Measurements from ENCODE around the gene CRYBA2. TPM values are rescaled to one million over a fixed set of nuclear protein-coding genes. Genes with fewer than 3 reads are reported as not detected.

Gene CRYBA2, protein sequence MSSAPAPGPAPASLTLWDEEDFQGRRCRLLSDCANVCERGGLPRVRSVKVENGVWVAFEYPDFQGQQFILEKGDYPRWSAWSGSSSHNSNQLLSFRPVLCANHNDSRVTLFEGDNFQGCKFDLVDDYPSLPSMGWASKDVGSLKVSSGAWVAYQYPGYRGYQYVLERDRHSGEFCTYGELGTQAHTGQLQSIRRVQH
- total RNA-seq, result not detected in 2 replicates

GRCh38 chr2:218993345-218994315 is at the start of gene CRYBA2:
Gene CRYBA2, minus strand, starts transcription at chr2:218993422. Its CDS starts 246 bp downstream, at chr2:218993176.

DNA sequence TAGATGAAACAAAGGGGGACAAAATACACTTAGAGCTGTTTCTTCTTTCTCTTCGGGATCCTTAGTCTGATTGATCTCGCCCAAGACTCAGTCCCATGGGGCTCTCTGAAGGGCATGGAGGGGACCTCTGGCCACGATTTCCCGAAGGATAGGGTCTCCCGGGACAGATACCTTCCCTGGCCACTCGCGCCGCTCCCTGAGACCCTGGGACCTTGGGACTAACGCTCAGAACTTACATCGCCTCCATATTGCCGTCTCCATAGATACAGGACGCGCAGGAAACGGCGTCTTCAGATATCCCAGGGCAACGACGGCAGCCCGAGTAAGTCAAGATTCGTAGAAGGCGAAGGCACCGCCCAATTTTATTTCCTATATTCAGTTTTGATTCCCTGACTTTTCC is 48.0 kb upstream of the CRYBA2 start, which contains the start of gene CFAP65:
TSS of gene CFAP65 (minus strand) at position 265 of the 400 bp plus-strand sequence. CDS start 2,468 bp downstream, outside the sequence.

DNA sequence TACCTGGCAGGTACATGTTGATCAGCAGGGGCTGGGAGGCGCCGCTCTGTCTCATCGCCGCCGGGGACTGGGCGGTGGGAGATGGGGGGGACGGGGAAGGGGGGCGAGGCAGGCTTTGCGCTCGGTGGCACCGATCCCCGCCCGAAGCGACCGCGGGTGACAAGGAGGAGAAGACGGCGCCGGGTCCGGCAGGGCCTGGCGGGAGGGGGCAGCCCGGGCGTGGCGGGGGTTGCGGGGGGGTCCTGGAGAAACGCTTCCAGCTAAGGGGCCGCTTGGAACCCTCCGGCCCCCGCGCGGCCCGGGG is 8.2 kb downstream of the CRYBA2 start, which contains the start of gene FEV:
TSS of gene FEV (minus strand) at position 164 of the 304 bp plus-strand sequence. CDS start at position 55, 109 bp downstream.

GRCh38 chr2:218959141-218959731 is 34.0 kb downstream of the CRYBA2 start, which contains the start of gene CDK5R2:
Gene CDK5R2, plus strand, starts transcription at chr2:218959666. Its CDS starts 155 bp downstream, at chr2:218959821.

Other genes with a start within 250 kb of the CRYBA2 start
- gene CYP27A1, start 211.3 kb downstream of the CRYBA2 start, total RNA-seq, result 14.6 and 15.9 TPM in 2 replicates
- not detected in 2 replicates for gene PRKAG3, start 161.6 kb downstream of the CRYBA2 start, total RNA-seq
- gene WNT6, start 133.6 kb downstream of the CRYBA2 start, total RNA-seq, result not detected in 2 replicates
- not detected in 2 replicates for gene WNT10A, start 112.6 kb downstream of the CRYBA2 start, total RNA-seq
- not detected in 2 replicates for gene CDK5R2, start 33.8 kb downstream of the CRYBA2 start, total RNA-seq
- gene FEV, start 8.2 kb downstream of the CRYBA2 start, total RNA-seq, result not detected in 2 replicates
- gene CFAP65, start 48.1 kb upstream of the CRYBA2 start, total RNA-seq, result not detected in 2 replicates
- not detected in 2 replicates for gene IHH, start 67.5 kb upstream of the CRYBA2 start, total RNA-seq
- gene NHEJ1, start 167.4 kb upstream of the CRYBA2 start, total RNA-seq, result 16.3 and 18.6 TPM in 2 replicates
- gene SLC23A3, start 176.6 kb upstream of the CRYBA2 start, total RNA-seq, result 0.45 and 0.50 TPM in 2 replicates
- gene CNPPD1, start 183.5 kb upstream of the CRYBA2 start, total RNA-seq, result 25.0 and 25.4 TPM in 2 replicates
- 34.6 and 41.9 TPM in 2 replicates for gene RETREG2, start 184.9 kb upstream of the CRYBA2 start, total RNA-seq
- 28.2 and 31.9 TPM in 2 replicates for gene ZFAND2B, start 213.4 kb upstream of the CRYBA2 start, total RNA-seq
- gene ABCB6, start 225.5 kb upstream of the CRYBA2 start, total RNA-seq, result 12.4 and 15.5 TPM in 2 replicates
- 50.8 and 53.8 TPM in 2 replicates for gene ATG9A, start 236.2 kb upstream of the CRYBA2 start, total RNA-seq
- gene ANKZF1, start 236.4 kb upstream of the CRYBA2 start, total RNA-seq, result 18.7 and 21.7 TPM in 2 replicates